ENCODE results near the gene GSTA4. TPM values are rescaled to one million over a fixed set of nuclear protein-coding genes. Genes with fewer than 3 reads are reported as not detected.

The GSTA4 gene
- total and polyA plus RNA-seq, 2 experiments from 2014 or later: 19.3 to 29.9 TPM

DNA sequence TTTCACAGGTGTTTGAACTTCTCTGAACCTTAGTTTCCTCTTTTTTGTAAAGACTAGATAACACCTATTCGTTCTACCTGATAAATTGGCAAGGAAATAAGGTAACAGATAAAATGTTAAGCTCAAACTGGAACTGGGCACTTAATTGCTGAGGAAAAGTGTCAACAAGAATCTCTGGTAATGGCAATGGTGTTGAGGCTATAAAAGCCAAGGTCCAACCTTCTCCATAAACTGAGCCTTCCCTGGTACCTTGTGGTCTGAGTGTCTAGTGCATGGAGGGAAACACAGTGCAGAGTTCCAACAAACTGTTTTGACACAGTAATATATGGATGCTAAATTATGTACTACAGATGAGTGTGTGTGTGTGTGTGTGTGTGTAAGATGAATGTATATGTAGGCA is 33.4 kb upstream of the GSTA4 start:
- Mint-ChIP-seq H3K27ac (no peak overlapping the region), H3K27me3 (ENCODE audit: insufficient read depth, low read depth, poor library complexity) (no peaks in the 10 kb centered on the region), H3K4me1 (peaks cover 3% of the 10 kb centered on the region; the same call in 1 of the 3 replicates), H3K9me3 (no peaks in the 10 kb centered on the region), H3K36me3 (ENCODE audit: low read depth) (peaks cover 8% of the 10 kb centered on the region), H3K4me3 (no peak overlapping the region)
- H3K9me2 ChIP-seq (ENCODE audit: insufficient read depth): no peaks in the 10 kb centered on the region
- no peaks in the 10 kb centered on the region for H3K79me2 ChIP-seq (replicated peaks; ENCODE audit: insufficient read depth)
- no peak overlapping the region for H3K27ac ChIP-seq (ENCODE audit: low read depth)
- H3K4me2 ChIP-seq: no peak overlapping the region
- H3K4me3 ChIP-seq: no peak overlapping the region
- TF ChIP-seq, protein P1, sequence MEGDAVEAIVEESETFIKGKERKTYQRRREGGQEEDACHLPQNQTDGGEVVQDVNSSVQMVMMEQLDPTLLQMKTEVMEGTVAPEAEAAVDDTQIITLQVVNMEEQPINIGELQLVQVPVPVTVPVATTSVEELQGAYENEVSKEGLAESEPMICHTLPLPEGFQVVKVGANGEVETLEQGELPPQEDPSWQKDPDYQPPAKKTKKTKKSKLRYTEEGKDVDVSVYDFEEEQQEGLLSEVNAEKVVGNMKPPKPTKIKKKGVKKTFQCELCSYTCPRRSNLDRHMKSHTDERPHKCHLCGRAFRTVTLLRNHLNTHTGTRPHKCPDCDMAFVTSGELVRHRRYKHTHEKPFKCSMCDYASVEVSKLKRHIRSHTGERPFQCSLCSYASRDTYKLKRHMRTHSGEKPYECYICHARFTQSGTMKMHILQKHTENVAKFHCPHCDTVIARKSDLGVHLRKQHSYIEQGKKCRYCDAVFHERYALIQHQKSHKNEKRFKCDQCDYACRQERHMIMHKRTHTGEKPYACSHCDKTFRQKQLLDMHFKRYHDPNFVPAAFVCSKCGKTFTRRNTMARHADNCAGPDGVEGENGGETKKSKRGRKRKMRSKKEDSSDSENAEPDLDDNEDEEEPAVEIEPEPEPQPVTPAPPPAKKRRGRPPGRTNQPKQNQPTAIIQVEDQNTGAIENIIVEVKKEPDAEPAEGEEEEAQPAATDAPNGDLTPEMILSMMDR (conservative IDR thresholded peaks at IDR 0.05; ENCODE audit: low read depth in 2 of 2): no peak
- TF ChIP-seq POLR2AphosphoS5 (IDR thresholded peaks at IDR 0.05; ENCODE audit: low read depth) (no peak), EZH2 (IDR thresholded peaks at IDR 0.05; ENCODE audit: low read depth, unreplicated experiment) (no peak), CREB1 (CRISPR knock-in tag; IDR thresholded peaks at IDR 0.05; ENCODE audit: low read depth) (no peak), ZNF331 (CRISPR knock-in tag; IDR thresholded peaks at IDR 0.05; ENCODE audit: low read depth) (no peak), JUNB (IDR thresholded peaks at IDR 0.05; ENCODE audit: unreplicated experiment) (no peak), NANOG (IDR thresholded peaks at IDR 0.05; ENCODE audit: borderline replicate concordance) (no peak), ZNF114 (CRISPR knock-in tag; IDR thresholded peaks at IDR 0.05) (no peak), STAT1 (IDR thresholded peaks at IDR 0.05; ENCODE audit: unreplicated experiment) (no peak)
- TF ChIP-seq, protein P2, sequence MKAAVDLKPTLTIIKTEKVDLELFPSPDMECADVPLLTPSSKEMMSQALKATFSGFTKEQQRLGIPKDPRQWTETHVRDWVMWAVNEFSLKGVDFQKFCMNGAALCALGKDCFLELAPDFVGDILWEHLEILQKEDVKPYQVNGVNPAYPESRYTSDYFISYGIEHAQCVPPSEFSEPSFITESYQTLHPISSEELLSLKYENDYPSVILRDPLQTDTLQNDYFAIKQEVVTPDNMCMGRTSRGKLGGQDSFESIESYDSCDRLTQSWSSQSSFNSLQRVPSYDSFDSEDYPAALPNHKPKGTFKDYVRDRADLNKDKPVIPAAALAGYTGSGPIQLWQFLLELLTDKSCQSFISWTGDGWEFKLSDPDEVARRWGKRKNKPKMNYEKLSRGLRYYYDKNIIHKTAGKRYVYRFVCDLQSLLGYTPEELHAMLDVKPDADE (IDR thresholded peaks at IDR 0.05): no peak
- TF ChIP-seq, protein P3, sequence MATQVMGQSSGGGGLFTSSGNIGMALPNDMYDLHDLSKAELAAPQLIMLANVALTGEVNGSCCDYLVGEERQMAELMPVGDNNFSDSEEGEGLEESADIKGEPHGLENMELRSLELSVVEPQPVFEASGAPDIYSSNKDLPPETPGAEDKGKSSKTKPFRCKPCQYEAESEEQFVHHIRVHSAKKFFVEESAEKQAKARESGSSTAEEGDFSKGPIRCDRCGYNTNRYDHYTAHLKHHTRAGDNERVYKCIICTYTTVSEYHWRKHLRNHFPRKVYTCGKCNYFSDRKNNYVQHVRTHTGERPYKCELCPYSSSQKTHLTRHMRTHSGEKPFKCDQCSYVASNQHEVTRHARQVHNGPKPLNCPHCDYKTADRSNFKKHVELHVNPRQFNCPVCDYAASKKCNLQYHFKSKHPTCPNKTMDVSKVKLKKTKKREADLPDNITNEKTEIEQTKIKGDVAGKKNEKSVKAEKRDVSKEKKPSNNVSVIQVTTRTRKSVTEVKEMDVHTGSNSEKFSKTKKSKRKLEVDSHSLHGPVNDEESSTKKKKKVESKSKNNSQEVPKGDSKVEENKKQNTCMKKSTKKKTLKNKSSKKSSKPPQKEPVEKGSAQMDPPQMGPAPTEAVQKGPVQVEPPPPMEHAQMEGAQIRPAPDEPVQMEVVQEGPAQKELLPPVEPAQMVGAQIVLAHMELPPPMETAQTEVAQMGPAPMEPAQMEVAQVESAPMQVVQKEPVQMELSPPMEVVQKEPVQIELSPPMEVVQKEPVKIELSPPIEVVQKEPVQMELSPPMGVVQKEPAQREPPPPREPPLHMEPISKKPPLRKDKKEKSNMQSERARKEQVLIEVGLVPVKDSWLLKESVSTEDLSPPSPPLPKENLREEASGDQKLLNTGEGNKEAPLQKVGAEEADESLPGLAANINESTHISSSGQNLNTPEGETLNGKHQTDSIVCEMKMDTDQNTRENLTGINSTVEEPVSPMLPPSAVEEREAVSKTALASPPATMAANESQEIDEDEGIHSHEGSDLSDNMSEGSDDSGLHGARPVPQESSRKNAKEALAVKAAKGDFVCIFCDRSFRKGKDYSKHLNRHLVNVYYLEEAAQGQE (IDR thresholded peaks at IDR 0.05; ENCODE audit: unreplicated experiment): no peak
- TF ChIP-seq, protein P4, sequence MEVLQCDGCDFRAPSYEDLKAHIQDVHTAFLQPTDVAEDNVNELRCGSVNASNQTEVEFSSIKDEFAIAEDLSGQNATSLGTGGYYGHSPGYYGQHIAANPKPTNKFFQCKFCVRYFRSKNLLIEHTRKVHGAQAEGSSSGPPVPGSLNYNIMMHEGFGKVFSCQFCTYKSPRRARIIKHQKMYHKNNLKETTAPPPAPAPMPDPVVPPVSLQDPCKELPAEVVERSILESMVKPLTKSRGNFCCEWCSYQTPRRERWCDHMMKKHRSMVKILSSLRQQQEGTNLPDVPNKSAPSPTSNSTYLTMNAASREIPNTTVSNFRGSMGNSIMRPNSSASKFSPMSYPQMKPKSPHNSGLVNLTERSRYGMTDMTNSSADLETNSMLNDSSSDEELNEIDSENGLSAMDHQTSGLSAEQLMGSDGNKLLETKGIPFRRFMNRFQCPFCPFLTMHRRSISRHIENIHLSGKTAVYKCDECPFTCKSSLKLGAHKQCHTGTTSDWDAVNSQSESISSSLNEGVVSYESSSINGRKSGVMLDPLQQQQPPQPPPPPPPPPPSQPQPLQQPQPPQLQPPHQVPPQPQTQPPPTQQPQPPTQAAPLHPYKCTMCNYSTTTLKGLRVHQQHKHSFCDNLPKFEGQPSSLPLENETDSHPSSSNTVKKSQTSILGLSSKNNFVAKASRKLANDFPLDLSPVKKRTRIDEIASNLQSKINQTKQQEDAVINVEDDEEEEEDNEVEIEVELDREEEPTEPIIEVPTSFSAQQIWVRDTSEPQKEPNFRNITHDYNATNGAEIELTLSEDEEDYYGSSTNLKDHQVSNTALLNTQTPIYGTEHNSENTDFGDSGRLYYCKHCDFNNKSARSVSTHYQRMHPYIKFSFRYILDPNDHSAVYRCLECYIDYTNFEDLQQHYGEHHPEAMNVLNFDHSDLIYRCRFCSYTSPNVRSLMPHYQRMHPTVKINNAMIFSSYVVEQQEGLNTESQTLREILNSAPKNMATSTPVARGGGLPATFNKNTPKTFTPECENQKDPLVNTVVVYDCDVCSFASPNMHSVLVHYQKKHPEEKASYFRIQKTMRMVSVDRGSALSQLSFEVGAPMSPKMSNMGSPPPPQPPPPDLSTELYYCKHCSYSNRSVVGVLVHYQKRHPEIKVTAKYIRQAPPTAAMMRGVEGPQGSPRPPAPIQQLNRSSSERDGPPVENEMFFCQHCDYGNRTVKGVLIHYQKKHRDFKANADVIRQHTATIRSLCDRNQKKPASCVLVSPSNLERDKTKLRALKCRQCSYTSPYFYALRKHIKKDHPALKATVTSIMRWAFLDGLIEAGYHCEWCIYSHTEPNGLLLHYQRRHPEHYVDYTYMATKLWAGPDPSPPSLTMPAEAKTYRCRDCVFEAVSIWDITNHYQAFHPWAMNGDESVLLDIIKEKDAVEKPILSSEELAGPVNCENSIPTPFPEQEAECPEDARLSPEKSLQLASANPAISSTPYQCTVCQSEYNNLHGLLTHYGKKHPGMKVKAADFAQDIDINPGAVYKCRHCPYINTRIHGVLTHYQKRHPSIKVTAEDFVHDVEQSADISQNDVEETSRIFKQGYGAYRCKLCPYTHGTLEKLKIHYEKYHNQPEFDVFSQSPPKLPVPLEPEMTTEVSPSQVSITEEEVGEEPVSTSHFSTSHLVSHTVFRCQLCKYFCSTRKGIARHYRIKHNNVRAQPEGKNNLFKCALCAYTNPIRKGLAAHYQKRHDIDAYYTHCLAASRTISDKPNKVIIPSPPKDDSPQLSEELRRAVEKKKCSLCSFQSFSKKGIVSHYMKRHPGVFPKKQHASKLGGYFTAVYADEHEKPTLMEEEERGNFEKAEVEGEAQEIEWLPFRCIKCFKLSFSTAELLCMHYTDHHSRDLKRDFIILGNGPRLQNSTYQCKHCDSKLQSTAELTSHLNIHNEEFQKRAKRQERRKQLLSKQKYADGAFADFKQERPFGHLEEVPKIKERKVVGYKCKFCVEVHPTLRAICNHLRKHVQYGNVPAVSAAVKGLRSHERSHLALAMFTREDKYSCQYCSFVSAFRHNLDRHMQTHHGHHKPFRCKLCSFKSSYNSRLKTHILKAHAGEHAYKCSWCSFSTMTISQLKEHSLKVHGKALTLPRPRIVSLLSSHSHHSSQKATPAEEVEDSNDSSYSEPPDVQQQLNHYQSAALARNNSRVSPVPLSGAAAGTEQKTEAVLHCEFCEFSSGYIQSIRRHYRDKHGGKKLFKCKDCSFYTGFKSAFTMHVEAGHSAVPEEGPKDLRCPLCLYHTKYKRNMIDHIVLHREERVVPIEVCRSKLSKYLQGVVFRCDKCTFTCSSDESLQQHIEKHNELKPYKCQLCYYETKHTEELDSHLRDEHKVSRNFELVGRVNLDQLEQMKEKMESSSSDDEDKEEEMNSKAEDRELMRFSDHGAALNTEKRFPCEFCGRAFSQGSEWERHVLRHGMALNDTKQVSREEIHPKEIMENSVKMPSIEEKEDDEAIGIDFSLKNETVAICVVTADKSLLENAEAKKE (CRISPR knock-in tag; IDR thresholded peaks at IDR 0.05): no peak
- H3F3A ChIP-seq (replicated peaks; ENCODE audit: low read depth): no peaks in the 10 kb centered on the region
- no peaks in the 10 kb centered on the region for H3K27me3 ChIP-seq (ENCODE audit: insufficient read depth)
- no peak overlapping the region for H2AFZ ChIP-seq
- H3K36me3 ChIP-seq (ENCODE audit: insufficient read depth): no peaks in the 10 kb centered on the region
- no peaks in the 10 kb centered on the region for H4K20me1 ChIP-seq (replicated peaks; ENCODE audit: insufficient read depth)
- H3K4me1 ChIP-seq (ENCODE audit: insufficient read depth): no peaks in the 10 kb centered on the region
- DNase-seq (ENCODE audit: low spot score) (no peak), ATAC-seq (no peak)
